HEK293T (cell line): ENCODE measurements around the gene OSBPL8.

Experiments
- CTCF ChIA-PET: fragments of 350-600 bp; formaldehyde crosslinking; extraction: SDS; loops from one replicate; lab custom pipeline; 2021; ENCODE audit warnings: antibody characterized with exemption, inconsistent platforms; lab: Yijun Ruan, JAX
- POLR2A ChIA-PET: fragments of 350-600 bp; formaldehyde crosslinking; extraction: SDS; loops from one replicate; lab custom pipeline; 2020; ENCODE audit warnings: antibody characterized with exemption, inconsistent platforms; lab: Yijun Ruan, JAX
- DNase-seq: peaks from one replicate; pipeline ENCODE4 v3.0.0; 2012; ENCODE audit warnings: mixed read lengths; ENCODE audit errors: extremely low spot score
- ARNT ChIP-seq: fragments of 450-650 bp; IDR thresholded peaks from 2 replicates; pipeline ENCODE4 v1.6.1; 2017; ENCODE audit warnings: mild to moderate bottlenecking
- BHLHE40 ChIP-seq: fragments of 450-650 bp; IDR thresholded peaks from 2 replicates; pipeline ENCODE4 v1.6.1; 2016; ENCODE audit warnings: mild to moderate bottlenecking, moderate library complexity, borderline replicate concordance
- CTBP1 ChIP-seq: fragments of 450-650 bp; IDR thresholded peaks from 2 replicates; pipeline ENCODE4 v1.6.1; 2016; ENCODE audit warnings: borderline replicate concordance
- ELF4 ChIP-seq: fragments of 450-650 bp; IDR thresholded peaks from 2 replicates; pipeline ENCODE4 v1.6.1; 2017; ENCODE audit warnings: antibody characterized with exemption
- FOXA1 ChIP-seq: fragments of 450-650 bp; IDR thresholded peaks from 2 replicates; pipeline ENCODE4 v1.6.1; 2016; ENCODE audit warnings: mild to moderate bottlenecking
- FOXK2 ChIP-seq: fragments of 450-650 bp; IDR thresholded peaks from 2 replicates; pipeline ENCODE4 v1.6.1; 2016; ENCODE audit warnings: mild to moderate bottlenecking
- FOXM1 ChIP-seq: fragments of 450-650 bp; IDR thresholded peaks from 2 replicates; pipeline ENCODE4 v1.6.1; 2017; ENCODE audit warnings: mild to moderate bottlenecking, borderline replicate concordance
- HDGF ChIP-seq: fragments of 450-650 bp; IDR thresholded peaks from 2 replicates; pipeline ENCODE4 v1.6.1; 2017; ENCODE audit warnings: antibody characterized with exemption, borderline replicate concordance
- L3MBTL2 ChIP-seq: fragments of 450-650 bp; conservative IDR thresholded peaks from 2 replicates; pipeline ENCODE4 v1.6.1; 2016; ENCODE audit warnings: mild to moderate bottlenecking
- LEF1 ChIP-seq: fragments of 450-650 bp; IDR thresholded peaks from 2 replicates; pipeline ENCODE4 v1.6.1; 2017; ENCODE audit warnings: mild to moderate bottlenecking, borderline replicate concordance
- NFRKB ChIP-seq: fragments of 450-650 bp; IDR thresholded peaks from 2 replicates; pipeline ENCODE4 v1.6.1; 2016; ENCODE audit warnings: mild to moderate bottlenecking, moderate library complexity
- SP1 ChIP-seq: fragments of 450-650 bp; IDR thresholded peaks from 2 replicates; pipeline ENCODE4 v1.6.1; 2017
- SUZ12 ChIP-seq: fragments of 450-650 bp; IDR thresholded peaks from 2 replicates; pipeline ENCODE4 v1.6.1; 2016; ENCODE audit warnings: mild to moderate bottlenecking
- TARDBP ChIP-seq: fragments of 450-650 bp; IDR thresholded peaks from 2 replicates; pipeline ENCODE4 v1.6.1; 2016
- ZNF384 ChIP-seq: fragments of 450-650 bp; IDR thresholded peaks from 2 replicates; pipeline ENCODE4 v1.6.1; 2016
- TF ChIP-seq, protein P1 (sequence below): fragments of 450-650 bp; IDR thresholded peaks from 2 replicates; pipeline ENCODE4 v1.6.1; 2016

The OSBPL8 gene

DNA sequence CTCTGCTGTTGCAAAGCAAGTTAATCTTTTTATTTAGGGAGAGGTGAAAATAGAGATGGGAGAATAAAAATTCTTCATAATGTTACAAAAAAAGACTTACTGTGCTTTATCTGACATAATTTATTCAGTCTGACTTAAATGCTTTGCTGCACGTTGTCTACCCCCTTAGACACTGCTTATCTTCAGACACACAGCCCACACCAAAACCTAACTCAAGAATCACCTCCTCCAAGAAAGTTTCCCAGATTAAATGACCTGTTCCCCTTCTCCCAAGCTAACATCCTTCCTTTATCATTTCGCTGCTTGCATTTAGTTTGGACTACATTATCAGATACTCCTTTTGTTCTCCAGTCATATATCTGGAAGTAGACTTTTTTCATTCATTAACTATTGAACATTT lies 3.8 kb downstream of the OSBPL8 start:
- ChIA-PET POLR2A (interaction anchor here (1.0 kb wide), 1 partner anchor 23 kb away, joined by 3 read pairs; no protein-coding TSS in a partner anchor), CTCF (no interaction called here)
- no peak for TF ChIP-seq BHLHE40
- TF ChIP-seq CTBP1: no peak
- TF ChIP-seq ZNF384: no peak
- TF ChIP-seq L3MBTL2: no peak
- TF ChIP-seq, protein P1, sequence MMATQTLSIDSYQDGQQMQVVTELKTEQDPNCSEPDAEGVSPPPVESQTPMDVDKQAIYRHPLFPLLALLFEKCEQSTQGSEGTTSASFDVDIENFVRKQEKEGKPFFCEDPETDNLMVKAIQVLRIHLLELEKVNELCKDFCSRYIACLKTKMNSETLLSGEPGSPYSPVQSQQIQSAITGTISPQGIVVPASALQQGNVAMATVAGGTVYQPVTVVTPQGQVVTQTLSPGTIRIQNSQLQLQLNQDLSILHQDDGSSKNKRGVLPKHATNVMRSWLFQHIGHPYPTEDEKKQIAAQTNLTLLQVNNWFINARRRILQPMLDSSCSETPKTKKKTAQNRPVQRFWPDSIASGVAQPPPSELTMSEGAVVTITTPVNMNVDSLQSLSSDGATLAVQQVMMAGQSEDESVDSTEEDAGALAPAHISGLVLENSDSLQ: no peak
- no peak for TF ChIP-seq SUZ12
- no peak for TF ChIP-seq LEF1
- DNase-seq: no peak

DNA sequence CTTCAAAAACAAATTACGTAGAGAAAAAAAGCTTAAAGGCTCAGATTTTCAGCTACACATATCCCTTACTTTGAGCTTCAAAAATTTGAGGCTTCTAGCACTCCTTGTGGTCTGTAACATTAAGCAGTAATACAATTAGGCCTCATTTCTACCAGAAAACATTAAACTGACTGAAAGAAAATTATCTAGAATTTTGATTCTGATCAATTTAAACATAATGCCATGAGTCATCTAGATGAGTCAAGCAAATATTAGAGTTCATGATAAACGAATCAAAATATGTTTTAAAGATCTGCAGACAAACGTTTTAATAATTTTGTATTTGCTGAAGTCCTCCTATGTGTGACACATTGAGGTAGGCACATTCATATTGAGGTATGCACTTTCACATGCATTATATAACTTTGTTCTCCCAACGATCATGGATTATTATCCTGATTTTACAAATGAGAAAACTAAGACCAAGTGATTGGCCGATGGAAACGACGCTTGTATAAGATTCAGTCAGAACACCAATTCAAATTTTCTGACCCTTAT lies 4.3 kb downstream of the OSBPL8 start:
- CTCF ChIA-PET: no interaction called here
- no peak for DNase-seq
- POLR2A ChIA-PET: no interaction called here
- TF ChIP-seq ZNF384: no peak
- TF ChIP-seq FOXM1: no peak
- TF ChIP-seq LEF1: no peak
- TF ChIP-seq FOXK2: no peak
- no peak for TF ChIP-seq HDGF
- TF ChIP-seq SP1: no peak
- TF ChIP-seq FOXA1: no peak
- TF ChIP-seq CTBP1: no peak
- no peak for TF ChIP-seq L3MBTL2
- no peak for TF ChIP-seq ELF4
- TF ChIP-seq NFRKB: no peak
- TF ChIP-seq, protein P1: no peak
- TF ChIP-seq SUZ12: no peak
- TF ChIP-seq ARNT: no peak
- no peak for TF ChIP-seq TARDBP
- no peak for TF ChIP-seq BHLHE40

DNA sequence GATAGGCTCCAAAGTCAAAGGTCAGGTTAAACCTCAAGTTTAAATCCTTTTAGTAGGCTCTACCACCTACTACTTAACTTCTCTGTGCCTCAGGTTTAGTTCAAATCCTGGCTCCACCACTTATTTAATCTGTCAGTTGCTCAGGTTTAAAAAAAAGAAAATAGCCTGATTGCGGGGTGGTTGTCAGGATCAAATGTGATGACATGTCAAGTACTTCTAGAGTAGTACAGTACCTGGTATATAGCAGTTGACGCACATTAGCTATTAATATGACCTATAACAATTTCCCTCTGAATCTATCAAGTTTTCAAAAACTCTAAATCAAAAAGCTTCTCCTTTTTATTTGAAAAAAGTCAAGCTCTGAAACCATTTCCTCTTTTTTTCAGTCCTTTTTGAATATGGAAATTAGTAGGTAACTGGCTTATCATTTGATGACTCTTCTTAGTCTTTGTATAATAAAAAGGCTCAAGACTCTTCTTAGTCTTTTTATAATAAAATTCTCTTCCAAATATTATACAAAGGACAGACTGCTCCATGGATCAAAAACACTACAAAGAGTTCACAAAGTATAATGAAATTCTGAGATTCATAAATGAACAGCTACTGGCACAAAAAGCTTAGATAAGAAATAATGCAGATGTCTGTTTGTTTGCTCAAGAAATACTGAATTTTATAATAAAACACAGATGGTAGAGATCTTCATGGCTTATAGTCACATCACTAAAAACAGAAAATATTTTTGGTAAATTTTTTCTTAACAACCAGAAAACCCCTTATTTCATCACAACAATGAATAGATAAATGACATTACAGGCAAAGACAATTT lies 5.0 kb downstream of the OSBPL8 start:
- ChIA-PET CTCF (no interaction called here), POLR2A (no interaction called here)
- no peak for DNase-seq
- TF ChIP-seq L3MBTL2 (no peak), ZNF384 (no peak), CTBP1 (no peak), SP1 (no peak), TARDBP (no peak), ELF4 (no peak), HDGF (no peak), FOXM1 (no peak), ARNT (no peak), SUZ12 (no peak), LEF1 (no peak), FOXK2 (no peak), FOXA1 (no peak), BHLHE40 (no peak), NFRKB (no peak)
- TF ChIP-seq, protein P1: no peak

DNA sequence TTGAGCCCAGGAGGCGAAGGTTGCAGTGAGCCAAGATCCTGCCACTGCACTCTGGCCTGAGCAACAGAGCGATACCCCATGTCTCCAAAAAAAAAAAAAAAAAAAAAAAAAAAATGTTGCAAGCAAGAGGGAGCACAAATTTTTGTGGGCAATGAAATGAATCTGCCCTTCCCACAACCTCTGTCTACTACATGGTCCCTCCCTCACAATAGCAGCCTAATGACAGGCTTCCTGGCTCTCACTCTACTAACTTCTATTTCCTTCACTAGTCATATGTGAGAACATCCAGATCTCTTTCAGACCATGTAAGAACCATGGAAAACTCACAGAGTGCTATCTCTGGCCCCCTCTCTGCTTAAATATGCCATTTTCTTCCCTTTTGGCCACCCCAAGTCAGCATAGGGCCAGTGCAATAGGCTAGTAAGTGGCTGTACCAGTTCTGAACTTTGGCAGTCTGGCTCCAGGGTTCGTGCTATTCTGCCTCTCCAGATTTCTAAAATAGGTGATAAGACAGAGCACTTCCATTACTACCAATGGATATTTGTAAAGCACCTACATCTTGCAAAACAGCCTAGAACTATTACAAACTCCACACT lies 7.1 kb downstream of the OSBPL8 start:
- CTCF ChIA-PET: no interaction called here
- TF ChIP-seq L3MBTL2 (no peak), ARNT (no peak)
- POLR2A ChIA-PET: no interaction called here
- no peak for DNase-seq

DNA sequence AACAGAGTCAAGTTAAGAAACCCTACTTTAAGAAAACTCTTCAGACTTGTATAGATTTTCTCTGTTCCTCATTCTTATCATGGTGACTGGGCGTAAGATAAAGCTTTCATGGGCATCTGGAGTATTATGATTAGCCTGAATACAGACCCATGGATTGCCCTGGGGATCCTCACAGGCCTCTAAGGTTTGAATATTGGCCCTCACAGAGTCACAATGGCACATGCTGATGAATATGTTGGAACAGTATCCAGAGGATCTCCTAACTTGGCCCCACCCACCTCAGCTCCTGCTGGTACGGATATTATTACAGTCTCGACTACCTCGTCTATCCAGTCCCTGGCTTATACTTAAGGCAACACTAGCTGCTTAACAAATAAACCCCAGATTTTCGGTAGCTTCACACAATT lies 8.1 kb downstream of the OSBPL8 start:
- DNase-seq: peak; percentile 37
- TF ChIP-seq CTBP1 (no peak), ARNT (no peak), TARDBP (no peak), FOXM1 (no peak), LEF1 (no peak), FOXK2 (no peak), SUZ12 (no peak), NFRKB (no peak), FOXA1 (no peak), L3MBTL2 (no peak), SP1 (no peak), HDGF (no peak), BHLHE40 (no peak)
- TF ChIP-seq, protein P1: no peak
- ChIA-PET CTCF (no interaction called here), POLR2A (interaction anchor here (1.8 kb wide), 1 partner anchor 9 kb away, joined by 10 read pairs; the partner anchor contains the start of gene OSBPL8)
